Hepatocyte (in vitro differentiated cells): Measurements from ENCODE around the gene LCE7A. TPM values are rescaled to one million over a fixed set of nuclear protein-coding genes. Genes with fewer than 3 reads are reported as not detected.

ENCODE experiments used
- DNase-seq: peaks from one replicate; pipeline ENCODE4 v3.0.0-alpha.2; 2016; ENCODE audit warnings: low spot score
- H2AFZ ChIP-seq: fragments of 200-600 bp; sonication (generic); 2 replicates; pipeline ENCODE4 v1.6.0; 2016; ENCODE audit warnings: antibody characterized with exemption, mild to moderate bottlenecking
- H3K27ac ChIP-seq: fragments of 200-600 bp; sonication (generic); 2 replicates; pipeline ENCODE4 v1.5.1; 2016; ENCODE audit warnings: mild to moderate bottlenecking
- H3K27me3 ChIP-seq: fragments of 200-600 bp; sonication (generic); 2 replicates; pipeline ENCODE4 v1.6.1; 2016
- H3K36me3 ChIP-seq: fragments of 200-600 bp; sonication (generic); replicated peaks from 2 replicates; pipeline ENCODE4 v1.5.1; 2016; ENCODE audit warnings: low read depth; ENCODE audit not compliant: insufficient read depth
- H3K4me1 ChIP-seq: fragments of 200-600 bp; sonication (generic); 2 replicates; pipeline ENCODE4 v1.5.1; 2016; ENCODE audit warnings: mild to moderate bottlenecking, moderate library complexity; ENCODE audit not compliant: insufficient read depth
- H3K4me2 ChIP-seq: fragments of 200-600 bp; sonication (generic); 2 replicates; pipeline ENCODE4 v1.6.0; 2016
- H3K4me3 ChIP-seq: fragments of 200-600 bp; sonication (generic); 2 replicates; pipeline ENCODE4 v1.5.1; 2016; ENCODE audit warnings: mild to moderate bottlenecking
- H3K79me2 ChIP-seq: fragments of 200-600 bp; sonication (generic); 2 replicates; pipeline ENCODE4 v1.6.0; 2017; ENCODE audit warnings: mild to moderate bottlenecking
- H3K9me2 ChIP-seq: fragments of 200-600 bp; sonication (generic); replicated peaks from 2 replicates; pipeline ENCODE4 v1.6.0; 2017; ENCODE audit warnings: mild to moderate bottlenecking; ENCODE audit not compliant: insufficient read depth
- H3K9me3 ChIP-seq: fragments of 200-600 bp; sonication (generic); 2 replicates; pipeline ENCODE4 v1.5.1; 2016; ENCODE audit warnings: low read depth, mild to moderate bottlenecking
- H4K20me1 ChIP-seq: fragments of 200-600 bp; sonication (generic); 2 replicates; pipeline ENCODE4 v1.6.0; 2016; ENCODE audit warnings: mild to moderate bottlenecking; ENCODE audit not compliant: insufficient read depth, poor library complexity, severe bottlenecking
- CTCF ChIP-seq: fragments of 200-600 bp; sonication (generic); IDR thresholded peaks from 2 replicates; pipeline ENCODE4 v1.5.1; 2016; ENCODE audit warnings: antibody characterized with exemption, mild to moderate bottlenecking; ENCODE audit not compliant: poor library complexity
- EZH2 ChIP-seq: fragments of 200-600 bp; sonication (generic); IDR thresholded peaks from 2 replicates; pipeline ENCODE4 v1.6.1; 2016; ENCODE audit warnings: antibody characterized with exemption, mild to moderate bottlenecking, borderline replicate concordance
- EZH2phosphoT487 ChIP-seq: fragments of 200-600 bp; sonication (generic); IDR thresholded peaks from one replicate; pipeline ENCODE4 v1.6.1; 2018; ENCODE audit warnings: antibody characterized with exemption, mild to moderate bottlenecking, low read depth, moderate library complexity; ENCODE audit not compliant: unreplicated experiment, severe bottlenecking
- WGBS: methylation state at CpG from one replicate; pipeline ENCODE4 v1.1.6; 2016; ENCODE audit warnings: low lambda C conversion rate; ENCODE audit errors: missing lambda C conversion rate; 5-methylcytosine and 5-hydroxymethylcytosine counted together
- polyA plus RNA-seq: library from polyadenylated mRNA; unstranded; fragments of >200 nt; fragmentation: Nextera tagmentation; extraction: Ambion mirVana; gene quantifications from 2 replicates; pipeline ENCODE4 v1.2.1, GENCODE V29; 2016
- total RNA-seq: library from RNA; depleted of rRNA; stranded (reverse); fragments of >200 nt; gene quantifications from 2 replicates; pipeline ENCODE4 v1.2.3, GENCODE V29; 2014

LCE7A gene
- total and polyA plus RNA-seq, 2 experiments from 2014 or later, result not detected

DNA sequence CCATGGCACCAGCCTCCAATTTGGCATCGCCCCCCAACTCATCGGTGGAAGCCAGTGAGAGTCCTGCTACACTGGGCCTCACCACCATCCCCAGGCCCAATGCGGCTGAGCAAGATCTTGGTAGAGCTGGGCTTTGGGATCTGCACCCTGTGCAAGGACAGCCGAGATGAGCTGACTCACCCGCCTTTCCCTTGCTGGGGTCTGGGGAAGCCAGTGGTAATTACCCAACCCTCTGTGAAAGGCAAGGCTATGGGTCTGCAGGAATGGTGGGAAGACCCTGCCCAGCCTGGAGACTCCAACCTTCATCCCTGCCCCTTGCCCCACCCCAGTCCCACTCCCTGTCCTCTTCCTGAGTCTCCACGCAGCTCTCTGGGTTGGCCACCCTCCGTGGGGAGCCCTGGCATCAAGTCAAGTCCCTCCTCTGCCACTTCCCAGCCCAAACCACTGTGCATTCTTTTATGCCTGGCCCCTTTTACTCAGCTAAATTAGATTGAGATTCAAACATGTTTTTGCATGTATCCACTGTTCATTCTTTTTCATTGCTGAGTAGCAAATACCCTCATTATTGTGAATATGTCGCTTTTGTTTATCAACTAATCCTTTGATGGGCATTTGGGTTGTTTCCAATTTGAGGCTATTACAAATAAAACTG is 27.1 kb downstream of the LCE7A start:
- Histone ChIP-seq H3K4me2 (no peak overlapping the region), H4K20me1 (no peaks in the 10 kb centered on the region), H3K9me2 (no peaks in the 10 kb centered on the region), H3K9me3 (peaks cover 5% of the 10 kb centered on the region), H3K4me1 (no peaks in the 10 kb centered on the region), H3K27ac (no peak overlapping the region), H3K79me2 (no peaks in the 10 kb centered on the region), H3K27me3 (no peaks in the 10 kb centered on the region), H2AFZ (no peak overlapping the region), H3K36me3 (no peaks in the 10 kb centered on the region), H3K4me3 (no peak overlapping the region)
- TF ChIP-seq EZH2phosphoT487 (no peak), EZH2 (no peak), CTCF (no peak)
- 54% methylated on average over 8 of the region's 8 CpGs for WGBS
- no peak for DNase-seq

- Histone ChIP-seq H3K27me3 (no peaks in the 10 kb centered on the region), H3K4me3 (no peak overlapping the region), H4K20me1 (no peaks in the 10 kb centered on the region), H3K79me2 (no peaks in the 10 kb centered on the region), H3K4me1 (no peaks in the 10 kb centered on the region), H3K4me2 (no peak overlapping the region), H2AFZ (no peak overlapping the region), H3K36me3 (no peaks in the 10 kb centered on the region), H3K9me2 (no peaks in the 10 kb centered on the region), H3K9me3 (peaks cover 6% of the 10 kb centered on the region), H3K27ac (no peak overlapping the region)
- 89% methylated on average over 1 of the region's 1 CpG for WGBS
- TF ChIP-seq EZH2phosphoT487 (no peak), EZH2 (no peak), CTCF (no peak)
- no peak for DNase-seq
Measured at GRCh38 chr1:152888126-152888525, 28.3 kb downstream of the LCE7A start.

- WGBS, result 62% methylated on average over 4 of the region's 4 CpGs
- H2AFZ ChIP-seq, result no peak overlapping the region
- H3K4me1 ChIP-seq, result no peaks in the 10 kb centered on the region
- H3K27ac ChIP-seq, result no peak overlapping the region
- no peak overlapping the region for H3K4me3 ChIP-seq
- TF ChIP-seq EZH2 (no peak), EZH2phosphoT487 (no peak), CTCF (no peak)
- no peaks in the 10 kb centered on the region for H4K20me1 ChIP-seq
- H3K9me2 ChIP-seq, result no peaks in the 10 kb centered on the region
- H3K9me3 ChIP-seq, result no peaks in the 10 kb centered on the region
- DNase-seq, result no peak
- no peak overlapping the region for H3K4me2 ChIP-seq
- no peaks in the 10 kb centered on the region for H3K36me3 ChIP-seq
- no peaks in the 10 kb centered on the region for H3K79me2 ChIP-seq
- H3K27me3 ChIP-seq, result no peaks in the 10 kb centered on the region
Measured at GRCh38 chr1:152899027-152899426, 39.2 kb downstream of the LCE7A start.

- no peak for TF ChIP-seq EZH2
- no peak for TF ChIP-seq EZH2phosphoT487
- no peak for TF ChIP-seq CTCF
- Histone ChIP-seq H2AFZ (no peak overlapping the region), H3K9me2 (no peaks in the 10 kb centered on the region), H3K4me3 (no peak overlapping the region), H3K27ac (no peak overlapping the region), H3K4me1 (no peaks in the 10 kb centered on the region), H3K79me2 (no peaks in the 10 kb centered on the region), H4K20me1 (no peaks in the 10 kb centered on the region), H3K27me3 (no peaks in the 10 kb centered on the region), H3K4me2 (no peak overlapping the region), H3K36me3 (no peaks in the 10 kb centered on the region), H3K9me3 (no peaks in the 10 kb centered on the region)
- no peak for DNase-seq
- 56% methylated on average over 2 of the region's 2 CpGs for WGBS
Measured at GRCh38 chr1:152899883-152900282, 40.1 kb downstream of the LCE7A start.
